Measurements from ENCODE around the gene FAHD2B.
"Not testable (repeated sequence)": the region's sequence is repeated elsewhere in the genome, so short reads cannot be mapped to it uniquely, and the experiment has no call there.

Gene FAHD2B

DNA sequence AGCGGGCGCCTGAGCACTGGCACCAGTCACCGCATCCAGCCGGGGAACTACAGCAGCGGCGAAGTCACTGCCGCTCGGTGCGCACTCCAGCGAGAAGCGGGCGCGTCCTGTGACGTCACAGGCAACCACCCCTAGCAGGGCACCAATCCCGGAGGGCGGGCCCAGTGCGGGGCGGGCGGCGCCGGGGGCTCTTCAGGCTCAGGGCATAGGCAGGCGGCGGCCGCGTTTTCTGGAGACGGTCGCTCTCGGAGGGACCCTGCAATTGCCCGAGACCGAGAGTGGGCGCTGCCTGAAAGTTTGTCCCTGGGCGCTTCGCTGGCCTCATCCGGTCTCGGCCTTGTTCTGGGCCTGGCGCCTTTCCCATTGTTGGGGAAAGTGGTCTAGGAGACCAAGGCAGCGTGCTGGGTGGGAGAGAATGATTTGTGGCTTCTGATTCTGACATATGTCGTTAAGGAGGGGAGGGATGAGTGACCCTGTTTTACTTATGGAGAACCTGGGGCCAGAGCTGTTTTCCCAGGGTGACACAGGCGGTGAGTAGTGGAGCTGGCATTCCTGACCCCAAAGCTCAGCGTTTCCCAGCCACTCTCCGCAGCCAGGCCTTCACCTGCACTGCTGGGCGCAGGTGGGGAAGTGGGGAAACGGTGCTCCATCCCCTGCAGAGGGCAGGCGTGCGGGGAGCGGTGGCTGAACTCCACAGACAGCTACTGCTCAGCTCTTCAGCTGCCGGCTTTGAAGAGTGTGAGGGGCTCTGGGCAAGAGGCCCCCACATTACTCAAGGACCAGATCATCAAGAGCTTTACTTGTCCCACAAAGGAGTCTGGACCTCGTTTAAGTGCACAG is at the start of gene FAHD2B:
FAHD2B (minus strand) TSS at position 111 of the 840 bp plus-strand sequence. CDS start 3,176 bp downstream, outside the sequence.
- DNase-seq (ENCODE audit: low read depth in 2 of 2), result peak; percentile 72 to 81

DNA sequence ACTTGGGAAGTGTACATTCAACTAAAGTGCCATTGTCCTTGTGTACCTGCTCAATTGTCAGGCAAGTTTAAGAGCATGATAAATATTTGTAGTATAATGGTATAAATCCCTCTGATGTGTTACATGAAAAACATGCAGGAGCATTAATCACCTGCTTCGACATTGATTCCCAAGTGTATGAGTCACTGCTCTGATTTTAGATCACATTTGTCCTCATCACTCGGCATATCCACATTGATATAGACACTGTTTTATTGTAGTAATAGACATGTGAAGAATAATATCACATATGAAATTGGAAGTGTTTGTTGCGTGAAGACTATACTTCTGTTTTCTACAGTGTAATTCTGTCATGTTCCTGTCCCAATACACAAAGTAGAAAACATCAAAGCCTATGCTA is 49.3 kb upstream of the FAHD2B start:
- DNase-seq (ENCODE audit: low read depth in 2 of 2), result not testable (repeated sequence)

DNA sequence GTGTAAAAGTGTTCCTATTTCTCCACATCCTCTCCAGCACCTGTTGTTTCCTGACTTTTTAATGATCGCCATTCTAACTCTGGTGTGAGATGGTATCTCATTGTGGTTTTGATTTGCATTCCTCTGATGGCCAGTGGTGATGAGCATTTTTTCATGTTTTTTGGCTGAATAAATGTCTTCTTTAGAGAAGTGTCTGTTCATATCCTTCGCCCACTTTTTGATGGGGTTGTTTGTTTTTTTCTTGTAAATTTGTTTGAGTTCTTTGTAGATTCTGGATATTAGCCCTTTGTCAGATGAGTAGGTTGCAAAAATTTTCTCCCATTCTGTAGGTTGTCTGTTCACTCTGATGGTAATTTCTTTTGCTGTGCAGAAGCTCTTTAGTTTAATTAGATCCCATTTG is 34.4 kb upstream of the FAHD2B start:
- DNase-seq (ENCODE audit: low read depth in 2 of 2), result not testable (repeated sequence)

GRCh38 chr2:97113882-97114255 is 19.2 kb upstream of the FAHD2B start:
- not testable (repeated sequence) for DNase-seq (ENCODE audit: low read depth in 2 of 2)

- DNase-seq (ENCODE audit: low read depth in 2 of 2), result peak; percentile 71 to 79
Measured at GRCh38 chr2:97113050-97113881, 18.6 kb upstream of the FAHD2B start, which contains the start of gene ANKRD36. TSS of gene ANKRD36 (plus strand) at chr2:97113153. CDS start at chr2:97113740, 587 bp downstream.

- DNase-seq (ENCODE audit: low read depth in 2 of 2), result peak in 1 of 2 experiments; percentile 32
Measured at GRCh38 chr2:97112320-97113049, 17.8 kb upstream of the FAHD2B start.

GRCh38 chr2:97111246-97111645 is 16.6 kb upstream of the FAHD2B start:
- DNase-seq (ENCODE audit: low read depth in 2 of 2), result not testable (repeated sequence)

- not testable (repeated sequence) for DNase-seq (ENCODE audit: low read depth in 2 of 2)
Measured at GRCh38 chr2:97106878-97107277, 12.2 kb upstream of the FAHD2B start.

DNA sequence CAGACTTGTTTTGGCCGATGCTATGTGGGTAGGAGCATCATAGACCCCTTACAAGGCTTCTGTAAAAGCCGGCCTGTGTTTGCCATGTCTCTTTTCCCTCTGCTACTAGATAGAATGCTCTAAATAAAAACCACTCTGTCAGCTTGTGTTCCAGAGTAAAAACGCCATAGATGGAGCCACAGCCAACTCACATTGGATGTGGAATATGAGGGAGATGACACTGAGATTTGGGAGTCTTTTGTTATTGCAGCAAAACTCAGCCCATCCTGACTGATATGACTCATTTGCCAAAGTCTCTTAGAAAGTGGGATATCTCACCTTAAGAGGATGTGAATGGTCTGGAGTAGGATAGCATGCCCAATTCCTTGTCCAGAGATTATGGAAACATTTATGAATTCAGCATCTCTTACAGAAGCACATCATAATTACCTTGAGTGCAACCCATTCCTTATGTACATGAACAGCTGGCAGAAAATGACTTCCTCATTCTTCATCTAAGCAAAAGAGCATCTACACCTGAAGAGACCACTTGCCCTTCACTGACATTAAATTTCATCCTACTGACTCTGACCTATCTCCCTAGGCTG is 4.2 kb upstream of the FAHD2B start:
- not testable (repeated sequence) for DNase-seq (ENCODE audit: low read depth in 2 of 2)

DNA sequence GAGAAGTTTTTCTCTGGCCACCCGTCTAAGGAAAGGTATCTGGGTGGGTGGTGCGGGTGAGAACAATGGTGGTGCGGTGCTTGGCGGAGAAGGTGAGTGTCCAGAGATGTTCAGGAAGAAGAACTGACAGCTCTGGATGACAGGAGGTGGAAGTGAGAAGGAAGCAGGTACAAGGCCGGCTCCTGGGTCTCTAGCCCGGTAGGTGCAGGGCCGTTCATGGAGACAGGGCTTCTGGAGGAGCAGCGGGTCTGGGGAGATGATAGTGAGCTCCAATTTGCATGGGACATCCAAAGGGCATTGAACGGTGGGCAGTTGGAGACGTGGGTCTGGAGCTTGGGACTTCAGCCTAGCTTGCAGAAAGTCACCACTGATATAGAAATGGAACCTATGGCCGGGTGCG is 979 bp upstream of the FAHD2B start:
- DNase-seq (ENCODE audit: low read depth in 2 of 2), result no peak

- not testable (repeated sequence) for DNase-seq (ENCODE audit: low read depth in 2 of 2)
Measured at GRCh38 chr2:97093983-97094771, 505 bp downstream of the FAHD2B start.

DNA sequence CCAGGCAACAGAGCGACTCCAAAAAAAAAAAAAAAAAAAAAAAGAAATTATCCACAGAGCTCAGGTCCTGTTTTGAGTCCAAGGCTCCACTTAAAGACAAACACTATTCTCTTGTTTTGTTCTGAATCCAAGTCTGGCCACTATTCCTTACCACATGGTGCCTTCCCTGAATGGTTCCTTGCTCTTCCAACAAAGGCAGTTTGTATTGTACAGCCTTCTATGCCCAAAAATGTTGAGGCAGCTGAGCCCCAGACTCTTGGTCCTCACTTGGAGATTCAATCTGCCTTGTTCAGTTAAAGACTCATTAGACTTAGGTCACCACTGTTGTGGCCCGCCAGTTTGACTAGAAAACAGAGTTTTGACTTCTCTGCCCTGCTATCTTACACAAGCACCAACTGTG is 1.7 kb downstream of the FAHD2B start:
- DNase-seq (ENCODE audit: low read depth in 2 of 2), result not testable (repeated sequence)

GRCh38 chr2:97088706-97089105 is 6.0 kb downstream of the FAHD2B start:
- DNase-seq (ENCODE audit: low read depth in 2 of 2), result not testable (repeated sequence)

- DNase-seq (ENCODE audit: low read depth in 2 of 2), result not testable (repeated sequence)
Measured at GRCh38 chr2:97085093-97085492, 9.6 kb downstream of the FAHD2B start.

- DNase-seq (ENCODE audit: low read depth in 2 of 2), result not testable (repeated sequence)
Measured at GRCh38 chr2:97083516-97083915, 11.2 kb downstream of the FAHD2B start.

DNA sequence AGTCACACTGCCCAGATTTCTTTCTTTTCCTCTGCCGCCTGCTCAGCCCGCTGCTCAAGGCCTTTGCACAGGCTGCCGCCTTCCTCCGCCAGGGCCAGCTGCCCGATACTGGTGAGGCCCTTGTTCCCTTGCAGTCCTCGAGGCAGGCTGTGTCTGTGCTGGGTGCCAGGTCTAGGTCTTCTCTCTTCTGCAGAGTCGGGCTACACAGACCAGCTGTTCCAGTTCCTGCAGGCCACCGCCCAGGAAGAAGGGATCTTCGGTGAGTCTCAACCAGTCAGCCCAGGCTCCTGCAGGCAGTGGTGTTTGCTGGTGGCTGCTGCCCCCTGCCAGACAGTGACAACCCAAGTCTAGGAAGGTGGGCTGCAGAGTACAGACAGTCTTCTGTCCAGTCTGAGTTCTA is 12.5 kb downstream of the FAHD2B start:
- not testable (repeated sequence) for DNase-seq (ENCODE audit: low read depth in 2 of 2)

DNA sequence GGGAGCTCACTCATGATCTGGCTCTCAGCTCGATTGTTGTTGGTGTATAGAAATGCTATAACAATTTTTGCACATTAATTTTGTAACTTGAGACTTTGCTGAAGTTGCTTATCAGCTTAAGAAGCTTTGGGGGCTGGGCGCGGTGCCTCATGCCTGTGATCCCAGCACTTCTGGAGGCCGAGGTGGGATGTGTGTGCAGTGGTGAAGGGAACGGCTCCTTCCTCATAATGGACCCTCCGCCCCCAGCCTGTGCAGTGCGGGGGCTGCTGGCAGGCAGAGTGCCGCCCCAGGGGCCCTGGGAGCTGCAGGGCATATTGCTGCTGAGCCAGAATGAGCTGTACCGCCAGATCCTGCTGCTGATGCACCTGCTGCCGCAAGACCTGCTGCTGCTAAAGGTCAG is 13.8 kb downstream of the FAHD2B start:
- DNase-seq (ENCODE audit: low read depth in 2 of 2), result not testable (repeated sequence)

DNA sequence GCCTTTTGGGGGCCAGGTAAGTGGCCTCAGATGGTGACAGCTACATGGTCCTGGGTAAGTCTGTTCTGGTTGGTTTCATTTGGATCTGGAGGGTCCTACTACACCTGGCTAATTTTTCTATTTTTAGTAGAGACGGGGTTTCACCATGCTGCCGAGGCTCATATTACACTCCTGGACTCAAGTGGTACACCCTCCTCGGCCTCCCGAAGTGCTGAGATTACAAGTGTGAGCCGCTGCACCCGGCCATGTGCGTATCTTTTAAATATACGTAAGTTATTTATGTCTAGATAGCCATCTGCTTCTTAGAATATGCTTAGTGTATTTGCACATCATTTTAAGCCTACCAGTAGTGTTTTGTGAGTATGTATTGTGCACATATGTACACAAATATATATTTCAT is 17.5 kb downstream of the FAHD2B start:
- not testable (repeated sequence) for DNase-seq (ENCODE audit: low read depth in 2 of 2)

DNA sequence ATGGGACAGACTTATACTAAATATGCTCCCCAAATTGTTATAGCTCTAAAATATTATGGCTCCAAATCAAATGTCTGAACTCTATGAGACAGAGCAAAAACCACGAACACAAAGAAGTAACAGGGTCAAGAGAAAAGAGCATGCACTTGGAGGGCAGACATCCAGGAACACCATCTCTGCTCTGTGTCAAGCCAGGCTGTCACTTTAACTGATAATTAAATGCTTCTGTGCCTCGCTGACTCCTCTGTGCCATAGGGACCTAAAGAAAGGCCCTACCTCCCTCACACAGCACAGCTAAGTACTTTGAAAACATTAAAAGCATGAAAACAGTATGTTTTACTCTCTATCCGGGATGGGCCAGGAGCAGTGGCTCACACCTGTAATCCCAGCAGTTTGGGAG is 23.8 kb downstream of the FAHD2B start:
- not testable (repeated sequence) for DNase-seq (ENCODE audit: low read depth in 2 of 2)

DNA sequence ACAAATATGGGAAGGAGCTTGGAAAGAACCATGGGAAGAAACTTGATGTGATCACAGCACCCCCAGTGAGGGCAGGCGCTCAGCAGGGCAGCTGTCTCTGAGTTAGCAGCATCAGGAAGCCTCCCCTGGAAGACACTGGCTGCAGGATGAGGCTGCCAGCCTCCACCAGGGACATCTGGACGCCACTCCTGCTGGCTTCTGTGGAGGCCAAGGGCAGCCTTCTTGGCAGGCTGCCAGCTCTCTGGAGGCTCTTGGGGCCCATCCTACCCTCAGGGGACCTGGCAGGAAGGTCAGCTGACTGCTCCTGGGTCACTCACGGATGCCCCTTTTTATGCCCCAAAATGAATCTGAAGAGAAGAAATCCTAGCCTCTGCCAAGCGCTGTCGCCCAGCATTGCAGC is 26.0 kb downstream of the FAHD2B start:
- not testable (repeated sequence) for DNase-seq (ENCODE audit: low read depth in 2 of 2)

DNA sequence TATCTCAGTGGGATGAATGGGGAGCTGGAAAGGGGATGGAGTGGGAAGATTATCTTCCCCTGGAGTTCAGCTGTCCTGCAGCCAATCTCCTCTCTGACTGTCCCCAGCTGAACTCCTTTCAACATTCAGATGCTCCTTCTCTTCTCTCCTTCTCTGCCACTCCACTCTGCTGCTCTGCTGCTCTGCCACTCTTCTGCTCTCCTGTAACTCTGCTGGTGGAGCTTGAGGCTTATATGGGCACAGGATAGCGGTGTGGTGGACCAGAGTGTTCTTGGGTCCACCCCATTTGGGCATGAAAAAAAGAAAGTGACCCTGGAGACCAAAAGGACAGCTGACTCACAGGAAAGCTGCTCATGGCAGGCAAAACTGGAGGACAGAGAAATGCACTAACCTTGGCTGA is 26.6 kb downstream of the FAHD2B start:
- no peak for DNase-seq (ENCODE audit: low read depth in 2 of 2)
